HCT116 (cell line): Measurements from ENCODE around the gene ZNF225. TPM values are rescaled to one million over a fixed set of nuclear protein-coding genes. Genes with fewer than 3 reads are reported as not detected.
A peak's percentile ranks its signal among the peaks of the same experiment; 100 is the strongest.

ENCODE experiments used
- CEBPB ChIP-seq: IDR thresholded peaks from 2 replicates; pipeline ENCODE4 v1.6.1; 2012; ENCODE audit warnings: low read depth
- CTCF ChIP-seq, 3 experiments: fragments of 200-600 bp in 1 of 3; sonication (generic) in 1 of 3; IDR thresholded peaks in 2 of 3; conservative IDR thresholded peaks in 1 of 3; 2 replicates each; pipeline ENCODE4 v1.5.1; 2012 to 2017; ENCODE audit warnings: low read depth in 2 of 3, low read length in 2 of 3, antibody characterized with exemption in 1 of 3, borderline replicate concordance in 1 of 3, control low read depth in 1 of 3, mild to moderate bottlenecking in 1 of 3, mixed read lengths in 1 of 3, mixed run types in 1 of 3, moderate library complexity in 1 of 3; ENCODE audit not compliant: insufficient read depth in 1 of 3
- JUND ChIP-seq: IDR thresholded peaks from 2 replicates; pipeline ENCODE4 v1.6.1; 2012
- POLR2AphosphoS5 ChIP-seq: IDR thresholded peaks from 2 replicates; pipeline ENCODE4 v1.6.1; 2011; ENCODE audit warnings: mild to moderate bottlenecking, low read depth, low read length, moderate library complexity
- REST ChIP-seq: IDR thresholded peaks from 2 replicates; pipeline ENCODE4 v1.6.1; 2012; ENCODE audit warnings: low read depth
- SIN3A ChIP-seq: IDR thresholded peaks from 2 replicates; pipeline ENCODE4 v1.6.1; 2012; ENCODE audit warnings: low read depth
- ZNF274 ChIP-seq: fragments of 200-500 bp; sonication (Bioruptor generic); IDR thresholded peaks from 2 replicates; pipeline ENCODE4 v1.6.1; 2014; ENCODE audit warnings: mild to moderate bottlenecking, low read depth, low read length, inconsistent platforms
- total RNA-seq: library from RNA; stranded (reverse); gene quantifications from one replicate; pipeline ENCODE4 v1.2.1, GENCODE V29; 2021; ENCODE audit not compliant: unreplicated experiment

The ZNF225 gene
- total RNA-seq, 1 experiment from 2014 or later = 2.8 TPM

- TF ChIP-seq CTCF (IDR thresholded peaks at IDR 0.05 in 2 of 3, conservative IDR thresholded peaks at IDR 0.05 in 1 of 3; ENCODE audit: borderline replicate concordance in 1 of 3, insufficient read depth in 1 of 3, low read depth in 2 of 3, low read length in 2 of 3) (no peak), CEBPB (no peak), REST (no peak), SIN3A (0 out of 2 replicates have a peak, but pooled peaks have one; percentile 40), ZNF274 (no peak), POLR2AphosphoS5 (peak; percentile 69), JUND (no peak)
Observed at GRCh38 chr19:44093931-44094765, 19.1 kb upstream of the ZNF225 start, which contains the start of gene ZNF224 (continued).
